Epithelial cell of proximal tubule (primary cell): ENCODE data around the gene IGF2BP3. TPM values are rescaled to one million over a fixed set of nuclear protein-coding genes. Genes with fewer than 3 reads are reported as not detected.

Experiments used
- DNase-seq: peaks from one replicate; pipeline ENCODE4 v3.0.0-alpha.2; 2011; ENCODE audit warnings: low read depth
- H3K4me3 ChIP-seq: 2 replicates; pipeline ENCODE4 v1.5.1; 2011; ENCODE audit warnings: low read depth, mild to moderate bottlenecking, low read length
- CTCF ChIP-seq: conservative IDR thresholded peaks from 2 replicates; pipeline ENCODE4 v1.5.1; 2012; ENCODE audit warnings: low read depth, mild to moderate bottlenecking, low read length
- total RNA-seq: library from RNA; depleted of rRNA; stranded (reverse); fragments of >200 nt; gene quantifications from 2 replicates; pipeline ENCODE4 v1.2.3, GENCODE V29; 2015

The IGF2BP3 gene
- total RNA-seq, 1 donor from 2014 or later = 42.4 TPM

- no peak for DNase-seq
- H3K4me3 ChIP-seq = no peak overlapping the region
- peak; percentile 61 for TF ChIP-seq CTCF
Measured at GRCh38 chr7:23462846-23463245, 7.4 kb downstream of the IGF2BP3 start.

GRCh38 chr7:23458044-23458443, 12.2 kb downstream of the IGF2BP3 start:
- no peak overlapping the region for H3K4me3 ChIP-seq
- TF ChIP-seq CTCF = no peak
- no peak for DNase-seq

GRCh38 chr7:23456093-23456492, 14.2 kb downstream of the IGF2BP3 start:
- no peak for DNase-seq
- no peak overlapping the region for H3K4me3 ChIP-seq
- TF ChIP-seq CTCF = no peak

- no peak for DNase-seq
- no peak for TF ChIP-seq CTCF
- no peak overlapping the region for H3K4me3 ChIP-seq
Measured at GRCh38 chr7:23454881-23455526, 15.3 kb downstream of the IGF2BP3 start.

GRCh38 chr7:23450518-23450917, 19.8 kb downstream of the IGF2BP3 start:
- DNase-seq = no peak
- no peak overlapping the region for H3K4me3 ChIP-seq
- TF ChIP-seq CTCF = no peak

- no peak for DNase-seq
- H3K4me3 ChIP-seq = no peak overlapping the region
- TF ChIP-seq CTCF = no peak
Measured at GRCh38 chr7:23449941-23450340, 20.4 kb downstream of the IGF2BP3 start.

GRCh38 chr7:23445326-23445725, 25.0 kb downstream of the IGF2BP3 start:
- no peak overlapping the region for H3K4me3 ChIP-seq
- DNase-seq = no peak
- TF ChIP-seq CTCF = no peak
